T-helper 1 cell treated with Interleukin-12 subunit alpha and Interleukin-12 subunit beta and Interleukin-4 antibody, amounts not matched to agents 30 μg/mL and 1 μg/mL, for 36 hours (primary cell): Measurements from ENCODE around the gene EMILIN2.
"Not testable (repeated sequence)": the region's sequence is repeated elsewhere in the genome, so short reads cannot be mapped to it uniquely, and the experiment has no call there.

Source experiments
- H3K27ac Mint-ChIP-seq: one replicate; pipeline ENCODE4 v1.8.0; 2021; ENCODE audit warnings: mild to moderate bottlenecking, mixed read lengths
- H3K27me3 Mint-ChIP-seq: one replicate; pipeline ENCODE4 v1.8.0; 2021; ENCODE audit warnings: low read depth, mixed read lengths
- H3K36me3 Mint-ChIP-seq: one replicate; pipeline ENCODE4 v1.8.0; 2021; ENCODE audit warnings: low read depth, mixed read lengths
- H3K4me1 Mint-ChIP-seq: one replicate; pipeline ENCODE4 v1.8.0; 2021; ENCODE audit warnings: low read depth, mixed read lengths
- H3K4me3 Mint-ChIP-seq: one replicate; pipeline ENCODE4 v1.8.0; 2021; ENCODE audit warnings: mild to moderate bottlenecking, moderate library complexity, mixed read lengths
- H3K9me3 Mint-ChIP-seq: one replicate; pipeline ENCODE4 v1.8.0; 2021; ENCODE audit warnings: mixed read lengths

The EMILIN2 gene

DNA sequence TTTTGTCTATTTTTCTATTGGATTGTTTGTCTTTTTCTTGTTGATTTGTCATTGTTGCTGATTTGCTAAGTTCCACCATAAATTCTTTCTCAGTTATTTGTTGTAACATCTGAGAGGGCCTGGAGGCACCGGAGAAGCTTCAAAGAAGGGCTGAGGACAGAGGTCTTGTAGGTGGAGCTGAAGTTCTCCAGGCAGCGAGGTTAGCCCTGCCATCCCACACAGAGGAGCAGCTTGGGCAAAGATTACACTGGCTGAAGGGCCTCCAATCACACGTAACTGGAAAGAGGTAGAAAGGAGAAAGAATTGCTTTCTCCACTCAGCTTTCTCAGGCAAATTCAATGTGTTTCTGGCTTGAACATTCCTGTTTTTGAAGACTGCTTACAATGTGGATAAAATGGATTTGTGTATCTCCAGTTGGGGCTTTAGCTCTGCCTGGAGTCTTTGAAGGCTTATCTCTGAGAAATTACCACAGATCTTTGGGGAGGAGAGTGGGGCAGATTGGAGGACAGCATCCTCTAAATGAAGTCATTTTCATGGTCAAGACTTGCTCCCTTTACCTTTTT lies 21.1 kb upstream of the EMILIN2 start:
- Mint-ChIP-seq H3K4me3 (no peak overlapping the region), H3K27me3 (peaks cover 3% of the 10 kb centered on the region), H3K27ac (no peak overlapping the region), H3K9me3 (peaks cover 3% of the 10 kb centered on the region), H3K4me1 (no peaks in the 10 kb centered on the region), H3K36me3 (no peaks in the 10 kb centered on the region)

DNA sequence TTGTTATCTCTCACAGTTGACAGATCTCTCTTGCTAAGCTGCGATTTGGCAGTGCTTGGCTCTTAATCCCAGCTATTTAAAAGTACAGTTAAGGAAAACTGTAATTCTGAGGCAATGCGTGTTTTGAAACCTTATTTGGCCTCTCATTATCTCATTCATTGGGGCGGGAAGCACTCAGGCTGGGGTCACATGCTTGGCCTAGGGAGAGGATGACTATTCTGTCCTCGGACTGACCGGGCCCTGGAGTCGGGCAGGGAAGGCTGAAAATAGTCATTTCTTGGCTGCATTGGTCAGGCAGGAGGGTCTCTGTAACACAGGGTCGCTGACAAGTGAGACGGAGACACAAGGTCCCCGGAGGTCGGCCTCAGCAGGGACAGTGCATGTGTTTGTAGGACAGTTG lies 20.2 kb upstream of the EMILIN2 start:
- Mint-ChIP-seq H3K36me3 (no peaks in the 10 kb centered on the region), H3K4me1 (no peaks in the 10 kb centered on the region), H3K27me3 (peaks cover 8% of the 10 kb centered on the region), H3K4me3 (no peak overlapping the region), H3K9me3 (peaks cover 3% of the 10 kb centered on the region), H3K27ac (no peak overlapping the region)

DNA sequence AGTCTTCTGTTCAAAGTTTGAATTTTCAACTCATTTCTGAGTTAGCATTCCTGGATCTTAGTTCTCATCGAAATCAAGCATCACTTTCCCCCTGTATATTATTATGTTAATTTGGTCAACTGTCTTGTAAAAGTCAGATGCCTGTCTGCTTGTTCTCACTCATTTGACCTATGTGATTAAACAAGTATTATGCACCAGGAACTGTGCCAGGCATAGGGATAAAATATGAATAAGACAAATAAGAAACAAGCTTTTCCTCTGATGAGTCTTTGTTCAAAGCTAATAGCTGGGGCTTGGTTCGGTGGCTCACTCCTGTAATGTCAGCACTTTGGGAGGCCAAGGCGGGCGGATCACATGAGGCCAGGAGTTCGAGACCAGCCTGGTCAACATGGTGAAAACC lies 19.7 kb upstream of the EMILIN2 start:
- no peak overlapping the region for H3K27ac Mint-ChIP-seq
- no peaks in the 10 kb centered on the region for H3K4me1 Mint-ChIP-seq
- no peaks in the 10 kb centered on the region for H3K36me3 Mint-ChIP-seq

DNA sequence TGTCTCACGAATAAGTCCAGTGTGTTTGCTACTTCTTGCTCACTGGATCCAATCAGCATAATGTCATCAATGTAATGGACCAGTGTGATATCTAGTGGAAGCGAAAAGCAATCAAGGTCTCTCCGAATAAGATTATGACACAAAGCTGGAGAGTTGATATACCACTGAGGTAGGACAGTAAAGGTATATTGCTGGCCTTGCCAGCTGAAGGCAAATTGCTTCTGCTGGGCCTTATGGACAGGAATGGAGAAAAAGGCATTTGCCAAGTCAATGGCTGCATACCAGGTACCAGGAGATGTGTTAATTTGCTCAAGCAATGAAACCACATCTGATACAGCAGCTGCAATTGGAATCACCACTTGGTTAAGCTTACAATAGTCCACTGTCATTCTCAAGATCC lies 10.7 kb upstream of the EMILIN2 start:
- H3K4me3 Mint-ChIP-seq = not testable (repeated sequence)

More for the DNA sequence above, 19.7 kb upstream of the EMILIN2 start:
- Mint-ChIP-seq H3K9me3 (peaks cover 3% of the 10 kb centered on the region), H3K27me3 (peaks cover 8% of the 10 kb centered on the region), H3K4me3 (no peak overlapping the region)

DNA sequence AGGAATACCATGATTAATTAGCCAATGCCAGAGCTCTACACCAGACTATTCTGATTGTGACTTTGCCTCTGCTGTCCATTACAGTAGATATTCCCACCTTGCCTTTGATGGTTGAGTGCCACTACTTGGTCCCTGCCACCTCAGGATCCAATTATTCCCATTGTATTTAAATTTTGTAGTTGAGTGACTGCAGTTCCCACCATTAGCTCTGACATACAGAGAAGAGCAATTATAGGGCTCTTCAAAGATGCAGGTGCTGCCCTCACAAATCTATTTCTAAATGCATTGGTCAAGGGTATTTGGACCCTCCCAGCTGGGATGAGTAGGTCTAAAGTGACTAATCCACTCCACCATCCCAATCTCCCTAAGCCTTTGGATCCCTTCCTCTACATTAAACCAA lies 9.5 kb upstream of the EMILIN2 start:
- H3K4me3 Mint-ChIP-seq, H3K27me3 Mint-ChIP-seq, H3K27ac Mint-ChIP-seq, H3K4me1 Mint-ChIP-seq, H3K36me3 Mint-ChIP-seq: not testable (repeated sequence)
- H3K9me3 Mint-ChIP-seq = peaks cover 16% of the 10 kb centered on the region

More for the DNA sequence above, 10.7 kb upstream of the EMILIN2 start:
- not testable (repeated sequence) for H3K4me1 Mint-ChIP-seq, H3K27me3 Mint-ChIP-seq, H3K36me3 Mint-ChIP-seq, H3K27ac Mint-ChIP-seq
- H3K9me3 Mint-ChIP-seq = peaks cover 16% of the 10 kb centered on the region

DNA sequence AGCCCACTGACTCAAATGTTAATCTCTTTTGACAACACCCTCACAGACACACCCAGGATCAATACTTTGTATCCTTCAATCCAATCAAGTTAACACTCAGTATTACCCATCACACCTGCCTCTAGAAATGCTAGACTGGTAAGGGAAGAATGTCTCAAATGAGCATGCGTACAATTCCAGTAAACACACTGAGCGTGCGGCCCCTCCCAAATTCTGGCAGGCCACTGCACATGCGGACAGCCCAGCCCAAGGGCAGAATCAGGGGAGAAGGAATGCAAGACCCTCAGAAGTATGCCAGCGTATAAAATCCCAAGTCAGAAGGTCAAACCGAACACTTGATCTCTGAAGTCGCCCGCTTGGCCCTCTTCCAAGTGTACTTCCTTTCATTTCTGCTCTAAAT lies 7.6 kb upstream of the EMILIN2 start:
- Mint-ChIP-seq H3K27ac (no peak overlapping the region), H3K4me1 (peaks cover 1% of the 10 kb centered on the region), H3K4me3 (no peak overlapping the region), H3K36me3 (no peaks in the 10 kb centered on the region), H3K9me3 (peaks cover 16% of the 10 kb centered on the region), H3K27me3 (peaks cover 22% of the 10 kb centered on the region)

DNA sequence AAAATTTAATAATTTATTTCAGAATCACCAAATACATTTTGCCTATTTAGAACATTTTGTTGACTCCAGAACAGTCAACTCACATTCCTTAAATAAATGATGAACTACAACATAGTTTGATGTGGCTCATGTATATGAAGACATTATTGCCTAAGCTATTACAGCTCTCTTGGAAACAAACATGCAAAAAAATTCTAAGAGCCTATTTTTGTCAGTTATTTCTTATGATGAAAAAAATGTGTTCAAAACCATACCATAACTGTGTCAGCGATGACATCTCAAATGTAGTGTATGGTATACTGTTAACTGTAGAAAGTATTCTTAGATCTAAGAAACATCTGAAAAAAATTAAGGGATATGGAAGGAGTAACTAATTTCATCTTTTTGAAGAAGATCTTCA lies 6.3 kb upstream of the EMILIN2 start:
- Mint-ChIP-seq H3K4me3 (no peak overlapping the region), H3K36me3 (no peaks in the 10 kb centered on the region), H3K27ac (no peak overlapping the region), H3K9me3 (peaks cover 16% of the 10 kb centered on the region), H3K27me3 (peaks cover 32% of the 10 kb centered on the region), H3K4me1 (peaks cover 1% of the 10 kb centered on the region)

DNA sequence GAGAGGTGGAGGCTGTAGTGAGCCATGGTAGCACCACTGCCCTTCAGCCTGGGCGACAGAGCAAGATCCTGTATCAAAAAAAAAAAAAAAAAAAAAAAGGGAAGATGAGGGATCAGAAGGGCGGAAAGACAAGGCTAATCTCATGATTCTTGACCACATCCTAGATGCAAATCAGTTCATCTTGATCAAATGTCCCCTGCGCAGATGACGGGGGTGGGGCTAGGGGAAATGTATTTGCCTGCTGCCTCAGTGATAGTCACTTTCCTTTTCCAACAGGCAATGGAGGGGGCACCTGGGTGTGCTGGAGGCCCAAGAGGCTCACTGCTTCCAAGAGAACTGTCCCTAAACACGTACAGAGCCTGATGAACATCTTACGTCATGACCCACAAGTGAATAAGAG lies 3.7 kb upstream of the EMILIN2 start:
- Mint-ChIP-seq H3K36me3 (no peaks in the 10 kb centered on the region), H3K4me3 (no peak overlapping the region), H3K27me3 (peaks cover 46% of the 10 kb centered on the region), H3K4me1 (peaks cover 11% of the 10 kb centered on the region), H3K9me3 (peaks cover 5% of the 10 kb centered on the region), H3K27ac (no peak overlapping the region)

DNA sequence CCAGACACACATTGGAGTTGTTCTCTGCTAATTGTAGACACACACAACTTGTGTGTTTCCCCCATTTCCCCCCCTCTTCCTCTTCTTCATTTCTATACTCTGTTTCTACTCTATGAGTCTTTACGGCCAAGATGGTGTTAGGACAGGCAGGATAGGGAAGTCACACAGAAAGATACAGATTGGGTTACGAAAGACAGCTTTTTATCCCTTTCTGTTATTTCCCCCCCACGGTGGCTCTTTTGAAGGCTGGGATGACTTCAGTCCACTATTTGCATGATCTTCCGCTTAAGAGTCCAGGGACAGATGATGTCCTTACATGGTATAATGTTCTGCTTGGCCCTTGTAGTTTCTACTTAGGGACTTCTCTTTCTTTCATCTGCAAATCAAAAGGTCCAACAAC lies 1.6 kb upstream of the EMILIN2 start:
- Mint-ChIP-seq H3K27me3 (peaks cover 61% of the 10 kb centered on the region), H3K36me3 (peaks cover 4% of the 10 kb centered on the region), H3K9me3 (no peaks in the 10 kb centered on the region), H3K4me1 (peaks cover 17% of the 10 kb centered on the region), H3K27ac (no peak overlapping the region), H3K4me3 (no peak overlapping the region)

DNA sequence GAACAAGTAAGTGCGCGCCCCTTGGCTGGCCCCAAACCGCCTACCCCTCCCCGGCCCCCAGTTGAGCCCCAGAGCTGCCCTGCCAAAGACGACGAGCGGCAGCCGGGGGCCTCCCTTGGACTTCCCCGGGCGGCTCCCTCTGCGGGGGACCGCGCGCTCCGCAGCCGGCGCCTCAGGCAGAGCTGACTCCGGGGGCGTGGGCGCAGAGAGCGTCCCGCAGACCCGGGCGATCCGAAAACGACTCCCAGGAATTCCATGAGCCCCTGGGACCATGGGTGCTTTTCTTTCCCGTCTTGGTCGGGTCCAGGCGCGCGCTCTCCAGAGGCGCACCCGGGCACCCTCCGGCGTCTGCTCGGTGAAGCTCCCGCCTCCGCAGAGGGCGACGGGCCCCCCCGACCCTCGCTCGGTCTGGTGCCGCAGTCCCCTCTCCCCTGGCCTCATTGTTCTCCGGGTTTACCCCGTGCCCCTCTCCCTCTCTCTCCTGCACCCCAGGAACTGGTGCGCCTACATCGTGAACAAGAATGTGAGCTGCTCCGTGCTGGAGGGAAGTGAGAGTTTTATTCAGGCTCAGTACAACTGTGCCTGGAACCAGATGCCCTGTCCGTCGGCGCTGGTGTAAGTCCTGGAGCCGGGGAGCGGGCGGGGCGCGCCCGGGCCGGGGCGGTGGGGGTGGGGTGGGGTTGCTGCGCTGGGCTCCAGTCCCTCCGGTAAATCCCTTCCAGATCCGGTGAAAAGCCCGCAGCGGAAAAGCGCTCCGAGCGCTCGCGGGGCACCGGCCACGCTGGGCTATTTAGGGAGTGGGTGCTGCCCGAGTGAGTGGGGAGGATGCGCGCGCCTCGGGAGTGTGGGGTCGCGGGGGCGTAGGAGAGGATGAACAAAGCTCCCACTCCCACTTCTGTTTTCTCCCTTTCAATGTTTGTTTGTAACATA lies 776 bp downstream of the EMILIN2 start:
- peaks cover 20% of the 10 kb centered on the region for H3K4me1 Mint-ChIP-seq
- H3K27me3 Mint-ChIP-seq = peaks cover 55% of the 10 kb centered on the region
- peak overlapping the region; percentile 50 for H3K27ac Mint-ChIP-seq

DNA sequence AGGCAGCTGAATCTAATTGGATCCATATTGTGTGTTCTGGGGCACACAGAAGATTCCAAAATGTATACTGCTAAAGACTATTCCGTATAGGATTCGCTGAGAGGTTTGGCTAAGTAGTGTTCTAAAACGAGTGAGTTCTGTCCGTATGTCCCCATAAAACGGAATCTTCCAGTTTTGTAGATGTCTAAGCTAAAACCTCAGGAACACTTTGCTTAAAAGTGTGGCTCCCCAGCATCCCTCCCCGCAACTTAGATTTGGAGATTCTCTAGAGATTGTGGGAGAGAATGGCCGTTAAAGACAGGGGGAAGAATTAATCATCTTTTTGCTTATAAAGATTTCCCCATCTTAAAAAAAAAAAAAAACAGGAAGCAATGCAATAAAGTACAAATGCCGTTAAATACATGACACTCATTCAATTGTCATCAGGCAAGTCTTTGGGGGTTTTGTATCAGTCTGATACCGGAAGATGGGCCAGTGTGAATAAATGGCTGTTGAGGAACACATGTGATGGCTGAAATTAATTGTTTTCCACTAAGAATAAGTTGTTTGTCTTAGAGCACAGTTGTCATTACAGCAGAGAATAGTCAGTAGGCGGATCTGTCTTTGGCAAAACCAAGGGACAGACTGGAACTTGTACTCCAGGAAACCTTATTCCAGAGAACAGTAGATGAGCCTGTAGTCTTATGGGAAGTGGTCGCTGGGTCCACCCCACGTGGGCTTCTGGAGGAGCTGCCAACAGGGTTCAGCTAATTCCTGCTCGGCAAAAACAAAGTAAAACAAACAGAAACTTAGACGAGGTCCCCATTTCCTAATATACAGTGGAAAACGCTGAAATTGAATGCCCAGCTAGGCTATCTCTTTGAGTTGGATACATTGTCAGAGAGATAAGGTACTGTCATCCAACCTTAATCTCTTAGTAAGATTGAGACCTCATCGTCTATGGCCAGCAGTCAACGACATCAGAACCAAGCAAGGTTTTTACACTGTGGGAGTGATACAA lies 1.7 kb downstream of the EMILIN2 start:
- Mint-ChIP-seq H3K36me3 (peaks cover 4% of the 10 kb centered on the region), H3K4me1 (peaks cover 18% of the 10 kb centered on the region), H3K27me3 (peaks cover 46% of the 10 kb centered on the region), H3K9me3 (no peaks in the 10 kb centered on the region), H3K27ac (no peak overlapping the region), H3K4me3 (peak overlapping the region; percentile 86)

More for the DNA sequence above, 776 bp downstream of the EMILIN2 start:
- Mint-ChIP-seq H3K9me3 (no peaks in the 10 kb centered on the region), H3K36me3 (peaks cover 4% of the 10 kb centered on the region), H3K4me3 (peak overlapping the region; percentile 86)

DNA sequence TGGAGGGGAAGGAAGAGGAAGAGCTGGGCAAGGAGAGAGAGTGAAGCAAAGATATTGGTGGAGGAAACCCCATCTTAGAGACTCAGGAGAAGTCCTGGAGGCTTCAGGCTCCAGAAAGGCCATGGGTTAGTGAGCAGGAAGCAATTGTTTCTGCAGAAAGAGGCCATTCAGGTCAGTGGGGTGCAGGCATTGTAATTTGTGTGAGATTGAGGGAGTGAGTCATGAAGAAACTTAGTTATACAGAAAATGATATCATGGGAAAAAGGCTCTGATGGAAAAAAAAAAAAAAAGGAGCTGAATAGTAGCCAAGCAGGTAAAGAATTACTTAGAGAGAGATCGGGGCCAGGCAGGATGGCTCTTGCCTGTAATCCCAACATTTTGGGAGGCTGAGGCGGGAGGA lies 4.0 kb downstream of the EMILIN2 start:
- Mint-ChIP-seq H3K9me3 (no peaks in the 10 kb centered on the region), H3K4me1 (peaks cover 18% of the 10 kb centered on the region), H3K36me3 (peaks cover 4% of the 10 kb centered on the region), H3K27me3 (peaks cover 28% of the 10 kb centered on the region), H3K27ac (no peak overlapping the region), H3K4me3 (no peak overlapping the region)

DNA sequence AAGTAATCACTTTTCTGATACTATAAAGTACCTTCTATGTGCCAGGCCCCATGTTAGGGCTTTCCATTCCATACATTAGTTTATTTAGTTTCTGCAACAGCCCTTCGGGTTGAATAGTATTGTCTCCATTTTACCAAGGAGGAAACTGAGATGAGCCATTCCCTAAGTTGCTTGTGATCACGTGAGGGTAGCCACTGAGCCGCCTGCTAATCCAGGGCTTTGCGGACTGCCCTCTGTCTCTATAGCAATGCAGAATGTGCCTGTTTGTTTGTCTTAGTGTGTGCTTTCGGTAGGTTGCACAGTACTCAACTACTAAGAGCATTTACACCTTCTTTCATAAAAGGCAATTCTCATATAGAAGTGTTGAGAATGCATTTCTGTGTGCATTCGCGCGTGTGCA lies 5.0 kb downstream of the EMILIN2 start:
- H3K4me3 Mint-ChIP-seq = no peak overlapping the region
- H3K27me3 Mint-ChIP-seq = peaks cover 27% of the 10 kb centered on the region

DNA sequence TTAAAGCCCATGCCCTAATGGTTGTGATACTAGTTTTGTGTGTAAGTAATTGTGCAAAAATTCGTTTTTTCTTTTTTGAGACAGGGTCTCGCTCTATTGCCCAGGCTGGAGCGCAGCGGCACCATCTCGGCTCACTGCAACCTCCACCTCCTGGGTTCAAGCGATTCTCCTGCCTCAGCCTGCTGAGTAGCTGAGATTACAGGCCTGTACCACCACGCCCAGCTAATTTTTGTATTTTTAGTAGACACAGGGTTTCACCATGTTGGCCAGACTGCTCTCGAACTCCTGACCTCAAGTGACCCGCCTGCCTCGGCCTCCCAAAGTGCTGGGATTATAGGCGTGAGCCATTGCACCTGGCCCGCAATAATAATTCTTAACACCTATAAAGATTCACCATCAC lies 5.7 kb downstream of the EMILIN2 start:
- Mint-ChIP-seq H3K4me1 (peaks cover 18% of the 10 kb centered on the region), H3K27me3 (peaks cover 27% of the 10 kb centered on the region)
- not testable (repeated sequence) for H3K9me3 Mint-ChIP-seq, H3K4me3 Mint-ChIP-seq, H3K36me3 Mint-ChIP-seq, H3K27ac Mint-ChIP-seq

More for the DNA sequence above, 5.0 kb downstream of the EMILIN2 start:
- Mint-ChIP-seq H3K4me1 (peaks cover 17% of the 10 kb centered on the region), H3K9me3 (no peaks in the 10 kb centered on the region), H3K36me3 (peaks cover 4% of the 10 kb centered on the region), H3K27ac (no peak overlapping the region)
